OCI-LY1 (cell line): ENCODE measurements around the gene TMEM9.

Source experiments
- EZH2 ChIP-seq: fragments of 200-600 bp; sonication (generic), shearing (Covaris generic); IDR thresholded peaks from 2 replicates; pipeline ENCODE4 v1.8.0; 2017; ENCODE audit warnings: borderline replicate concordance, mixed run types, mild to moderate bottlenecking, antibody characterized with exemption, low read length, moderate library complexity, mixed read lengths
- TF ChIP-seq, protein P1 (sequence below): fragments of 200-600 bp; sonication (generic), shearing (Covaris generic); IDR thresholded peaks from 2 replicates; pipeline ENCODE4 v1.5.1; 2017; ENCODE audit warnings: mild to moderate bottlenecking, antibody characterized with exemption, low read length, moderate library complexity, mixed read lengths

DNA sequence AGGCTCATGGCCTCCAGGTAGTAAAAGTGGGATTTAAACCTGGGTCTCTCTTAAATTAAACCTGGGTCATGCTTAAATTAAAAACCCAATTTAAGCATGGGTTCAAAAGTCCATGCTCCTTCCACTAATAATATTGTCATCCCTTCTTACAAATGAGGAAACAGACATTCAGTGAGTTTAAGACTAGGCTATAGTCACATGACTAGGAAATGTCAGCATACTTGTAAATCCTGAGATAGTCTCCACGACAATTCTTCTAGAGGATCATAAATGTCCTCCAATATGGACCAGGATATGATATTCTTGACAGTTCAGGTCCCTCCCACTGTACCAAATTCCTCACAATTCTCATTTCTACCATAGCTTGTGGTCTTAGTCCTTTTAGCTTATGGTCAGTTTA lies 25.9 kb upstream of the TMEM9 start:
- TF ChIP-seq, protein P1, sequence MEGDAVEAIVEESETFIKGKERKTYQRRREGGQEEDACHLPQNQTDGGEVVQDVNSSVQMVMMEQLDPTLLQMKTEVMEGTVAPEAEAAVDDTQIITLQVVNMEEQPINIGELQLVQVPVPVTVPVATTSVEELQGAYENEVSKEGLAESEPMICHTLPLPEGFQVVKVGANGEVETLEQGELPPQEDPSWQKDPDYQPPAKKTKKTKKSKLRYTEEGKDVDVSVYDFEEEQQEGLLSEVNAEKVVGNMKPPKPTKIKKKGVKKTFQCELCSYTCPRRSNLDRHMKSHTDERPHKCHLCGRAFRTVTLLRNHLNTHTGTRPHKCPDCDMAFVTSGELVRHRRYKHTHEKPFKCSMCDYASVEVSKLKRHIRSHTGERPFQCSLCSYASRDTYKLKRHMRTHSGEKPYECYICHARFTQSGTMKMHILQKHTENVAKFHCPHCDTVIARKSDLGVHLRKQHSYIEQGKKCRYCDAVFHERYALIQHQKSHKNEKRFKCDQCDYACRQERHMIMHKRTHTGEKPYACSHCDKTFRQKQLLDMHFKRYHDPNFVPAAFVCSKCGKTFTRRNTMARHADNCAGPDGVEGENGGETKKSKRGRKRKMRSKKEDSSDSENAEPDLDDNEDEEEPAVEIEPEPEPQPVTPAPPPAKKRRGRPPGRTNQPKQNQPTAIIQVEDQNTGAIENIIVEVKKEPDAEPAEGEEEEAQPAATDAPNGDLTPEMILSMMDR = no peak
- TF ChIP-seq EZH2 = no peak
